GM12875 (cell line): Measurements from ENCODE around the gene DUOXA1.

Source experiments
- H3K4me3 ChIP-seq: one replicate; pipeline ENCODE4 v1.5.1; 2011; ENCODE audit warnings: low read depth, low read length, control low read depth
- CTCF ChIP-seq: IDR thresholded peaks from 2 replicates; pipeline ENCODE4 v1.5.1; 2011; ENCODE audit warnings: low read depth, mild to moderate bottlenecking, control low read depth, inconsistent platforms, low read length, moderate library complexity, borderline replicate concordance; ENCODE audit not compliant: insufficient read depth

DUOXA1 gene

GRCh38 chr15:45144775-45145174, 15.1 kb upstream of the DUOXA1 start:
- no peak overlapping the region for H3K4me3 ChIP-seq
- TF ChIP-seq CTCF, result no peak

- no peak for TF ChIP-seq CTCF
- H3K4me3 ChIP-seq, result no peak overlapping the region
These were observed 14.3 kb upstream of the DUOXA1 start for GRCh38 chr15:45143946-45144345.

GRCh38 chr15:45143056-45143455, 13.4 kb upstream of the DUOXA1 start:
- no peak for TF ChIP-seq CTCF

GRCh38 chr15:45141386-45141785, 11.7 kb upstream of the DUOXA1 start:
- H3K4me3 ChIP-seq, result no peak overlapping the region
- TF ChIP-seq CTCF, result no peak

More at GRCh38 chr15:45143056-45143455, 13.4 kb upstream of the DUOXA1 start:
- no peak overlapping the region for H3K4me3 ChIP-seq

GRCh38 chr15:45140557-45141250, 11.0 kb upstream of the DUOXA1 start:
- no peak overlapping the region for H3K4me3 ChIP-seq
- no peak for TF ChIP-seq CTCF

- no peak for TF ChIP-seq CTCF
- no peak overlapping the region for H3K4me3 ChIP-seq
These were observed 10.1 kb upstream of the DUOXA1 start for GRCh38 chr15:45139770-45140169.

GRCh38 chr15:45138814-45139765, 9.4 kb upstream of the DUOXA1 start:
- TF ChIP-seq CTCF, result no peak
- H3K4me3 ChIP-seq, result no peak overlapping the region
